ENCODE results near the gene TXNRD1. TPM values are rescaled to one million over a fixed set of nuclear protein-coding genes. Genes with fewer than 3 reads are reported as not detected.
"Not testable (repeated sequence)": the region's sequence is repeated elsewhere in the genome, so short reads cannot be mapped to it uniquely, and the experiment has no call there.

Gene TXNRD1
- total RNA-seq, 1 donor from 2014 or later = 83.7 TPM

- no peak overlapping the region for H3K4me3 Mint-ChIP-seq (ENCODE audit: low read depth)
- H3K27me3 Mint-ChIP-seq (ENCODE audit: low read depth) = no peaks in the 10 kb centered on the region
- no peaks in the 10 kb centered on the region for H3K9me3 Mint-ChIP-seq
- H3K4me1 Mint-ChIP-seq (ENCODE audit: low read depth) = no peaks in the 10 kb centered on the region
- no peak for DNase-seq (ENCODE audit: low spot score)
- no peak overlapping the region for H3K27ac Mint-ChIP-seq
- H3K36me3 Mint-ChIP-seq (ENCODE audit: low read depth) = no peaks in the 10 kb centered on the region
- intact Hi-C loops (cut with micrococcal nuclease) = no loop called here
These were observed 35.0 kb downstream of the TXNRD1 start for GRCh38 chr12:104250366-104251125.

GRCh38 chr12:104257913-104258472 lies 42.4 kb downstream of the TXNRD1 start:
- Mint-ChIP-seq H3K9me3 (no peaks in the 10 kb centered on the region), H3K27ac (no peak overlapping the region), H3K4me3 (ENCODE audit: low read depth) (no peak overlapping the region), H3K36me3 (ENCODE audit: low read depth) (no peaks in the 10 kb centered on the region), H3K27me3 (ENCODE audit: low read depth) (peaks cover 3% of the 10 kb centered on the region), H3K4me1 (ENCODE audit: low read depth) (no peaks in the 10 kb centered on the region)
- intact Hi-C loops (cut with micrococcal nuclease) = loop anchor here (5.0 kb wide), 1 partner anchor 36 kb away; no protein-coding TSS in a partner anchor
- DNase-seq (ENCODE audit: low spot score) = no peak

GRCh38 chr12:104258476-104259067 lies 43.0 kb downstream of the TXNRD1 start:
- intact Hi-C loops (cut with micrococcal nuclease) = loop anchor here (5.0 kb wide), 1 partner anchor 36 kb away; no protein-coding TSS in a partner anchor

GRCh38 chr12:104263026-104263425 lies 47.4 kb downstream of the TXNRD1 start:
- Mint-ChIP-seq H3K4me3 (ENCODE audit: low read depth) (no peak overlapping the region), H3K27me3 (ENCODE audit: low read depth) (peaks cover 5% of the 10 kb centered on the region), H3K36me3 (ENCODE audit: low read depth) (no peaks in the 10 kb centered on the region), H3K4me1 (ENCODE audit: low read depth) (no peaks in the 10 kb centered on the region), H3K27ac (no peak overlapping the region), H3K9me3 (no peaks in the 10 kb centered on the region)
- intact Hi-C loops (cut with micrococcal nuclease) = no loop called here
- no peak for DNase-seq (ENCODE audit: low spot score)

More at GRCh38 chr12:104258476-104259067, 43.0 kb downstream of the TXNRD1 start:
- Mint-ChIP-seq H3K4me3 (ENCODE audit: low read depth) (no peak overlapping the region), H3K9me3 (no peaks in the 10 kb centered on the region), H3K36me3 (ENCODE audit: low read depth) (no peaks in the 10 kb centered on the region), H3K27me3 (ENCODE audit: low read depth) (peaks cover 3% of the 10 kb centered on the region), H3K27ac (no peak overlapping the region), H3K4me1 (ENCODE audit: low read depth) (no peaks in the 10 kb centered on the region)
- no peak for DNase-seq (ENCODE audit: low spot score)

GRCh38 chr12:104263580-104264358 lies 48.2 kb downstream of the TXNRD1 start:
- Mint-ChIP-seq H3K27me3 (ENCODE audit: low read depth) (peaks cover 4% of the 10 kb centered on the region), H3K4me3 (ENCODE audit: low read depth) (no peak overlapping the region), H3K36me3 (ENCODE audit: low read depth) (no peaks in the 10 kb centered on the region), H3K9me3 (no peaks in the 10 kb centered on the region), H3K27ac (no peak overlapping the region), H3K4me1 (ENCODE audit: low read depth) (no peaks in the 10 kb centered on the region)
- no peak for DNase-seq (ENCODE audit: low spot score)
- intact Hi-C loops (cut with micrococcal nuclease) = no loop called here

GRCh38 chr12:104265436-104265835 lies 49.9 kb downstream of the TXNRD1 start:
- H3K4me3 Mint-ChIP-seq (ENCODE audit: low read depth); intact Hi-C loops (cut with micrococcal nuclease); DNase-seq (ENCODE audit: low spot score); H3K9me3 Mint-ChIP-seq; H3K4me1 Mint-ChIP-seq (ENCODE audit: low read depth); H3K27ac Mint-ChIP-seq; H3K27me3 Mint-ChIP-seq (ENCODE audit: low read depth); H3K36me3 Mint-ChIP-seq (ENCODE audit: low read depth): not testable (repeated sequence)

GRCh38 chr12:104272938-104273337 lies 57.4 kb downstream of the TXNRD1 start:
- Mint-ChIP-seq H3K27ac (no peak overlapping the region), H3K9me3 (no peaks in the 10 kb centered on the region), H3K4me1 (ENCODE audit: low read depth) (peaks cover 6% of the 10 kb centered on the region), H3K27me3 (ENCODE audit: low read depth) (peaks cover 2% of the 10 kb centered on the region), H3K4me3 (ENCODE audit: low read depth) (no peak overlapping the region), H3K36me3 (ENCODE audit: low read depth) (no peaks in the 10 kb centered on the region)
- intact Hi-C loops (cut with micrococcal nuclease) = no loop called here
- no peak for DNase-seq (ENCODE audit: low spot score)

- peaks cover 2% of the 10 kb centered on the region for H3K27me3 Mint-ChIP-seq (ENCODE audit: low read depth)
- no peak for DNase-seq (ENCODE audit: low spot score)
- no peaks in the 10 kb centered on the region for H3K36me3 Mint-ChIP-seq (ENCODE audit: low read depth)
- H3K9me3 Mint-ChIP-seq = no peaks in the 10 kb centered on the region
- H3K27ac Mint-ChIP-seq = no peak overlapping the region
- intact Hi-C loops (cut with micrococcal nuclease) = no loop called here
- H3K4me1 Mint-ChIP-seq (ENCODE audit: low read depth) = peaks cover 6% of the 10 kb centered on the region
- no peak overlapping the region for H3K4me3 Mint-ChIP-seq (ENCODE audit: low read depth)
These were observed 57.9 kb downstream of the TXNRD1 start for GRCh38 chr12:104273503-104273902.

- Mint-ChIP-seq H3K9me3 (no peaks in the 10 kb centered on the region), H3K27me3 (ENCODE audit: low read depth) (peaks cover 2% of the 10 kb centered on the region), H3K27ac (no peak overlapping the region), H3K36me3 (ENCODE audit: low read depth) (no peaks in the 10 kb centered on the region), H3K4me1 (ENCODE audit: low read depth) (peaks cover 8% of the 10 kb centered on the region), H3K4me3 (ENCODE audit: low read depth) (no peak overlapping the region)
- no peak for DNase-seq (ENCODE audit: low spot score)
- intact Hi-C loops (cut with micrococcal nuclease) = no loop called here
These were observed 59.2 kb downstream of the TXNRD1 start for GRCh38 chr12:104274811-104275210.

GRCh38 chr12:104275689-104276088 lies 60.1 kb downstream of the TXNRD1 start:
- no peaks in the 10 kb centered on the region for H3K9me3 Mint-ChIP-seq
- no peaks in the 10 kb centered on the region for H3K36me3 Mint-ChIP-seq (ENCODE audit: low read depth)

GRCh38 chr12:104276273-104277131 lies 60.9 kb downstream of the TXNRD1 start:
- Mint-ChIP-seq H3K4me3 (ENCODE audit: low read depth) (peak overlapping the region; percentile 49), H3K36me3 (ENCODE audit: low read depth) (no peaks in the 10 kb centered on the region), H3K4me1 (ENCODE audit: low read depth) (peaks cover 15% of the 10 kb centered on the region), H3K9me3 (no peaks in the 10 kb centered on the region), H3K27ac (no peak overlapping the region), H3K27me3 (ENCODE audit: low read depth) (peaks cover 2% of the 10 kb centered on the region)
- intact Hi-C loops (cut with micrococcal nuclease) = no loop called here
- DNase-seq (ENCODE audit: low spot score) = no peak

More at GRCh38 chr12:104275689-104276088, 60.1 kb downstream of the TXNRD1 start:
- peaks cover 2% of the 10 kb centered on the region for H3K27me3 Mint-ChIP-seq (ENCODE audit: low read depth)
- peaks cover 11% of the 10 kb centered on the region for H3K4me1 Mint-ChIP-seq (ENCODE audit: low read depth)
- peak overlapping the region; percentile 49 for H3K4me3 Mint-ChIP-seq (ENCODE audit: low read depth)
- DNase-seq (ENCODE audit: low spot score) = no peak
- no peak overlapping the region for H3K27ac Mint-ChIP-seq
- intact Hi-C loops (cut with micrococcal nuclease) = no loop called here

- Mint-ChIP-seq H3K4me3 (ENCODE audit: low read depth) (no peak overlapping the region), H3K9me3 (no peaks in the 10 kb centered on the region), H3K36me3 (ENCODE audit: low read depth) (no peaks in the 10 kb centered on the region), H3K4me1 (ENCODE audit: low read depth) (peaks cover 15% of the 10 kb centered on the region), H3K27ac (no peak overlapping the region), H3K27me3 (ENCODE audit: low read depth) (no peaks in the 10 kb centered on the region)
- DNase-seq (ENCODE audit: low spot score) = no peak
- intact Hi-C loops (cut with micrococcal nuclease) = no loop called here
These were observed 63.6 kb downstream of the TXNRD1 start for GRCh38 chr12:104279164-104279563.

All from activated T-helper 2 cell treated with anti-CD3 and anti-CD28 coated beads, Interferon-gamma antibody, Interleukin-2, Interleukin-4, amounts not matched to agents 10 μg/mL and 5 μg/mL and 100 μg/mL, durations not matched to agents 14 hours and 24 hours and 36 hours (primary cell).